Hepatocyte (in vitro differentiated cells): ENCODE results near the gene QRICH1. TPM values are rescaled to one million over a fixed set of nuclear protein-coding genes. Genes with fewer than 3 reads are reported as not detected.

Source experiments
- DNase-seq: peaks from one replicate; pipeline ENCODE4 v3.0.0-alpha.2; 2016; ENCODE audit warnings: low spot score
- H2AFZ ChIP-seq: fragments of 200-600 bp; sonication (generic); 2 replicates; pipeline ENCODE4 v1.6.0; 2016; ENCODE audit warnings: antibody characterized with exemption, mild to moderate bottlenecking
- H3K27ac ChIP-seq: fragments of 200-600 bp; sonication (generic); 2 replicates; pipeline ENCODE4 v1.5.1; 2016; ENCODE audit warnings: mild to moderate bottlenecking
- H3K27me3 ChIP-seq: fragments of 200-600 bp; sonication (generic); 2 replicates; pipeline ENCODE4 v1.6.1; 2016
- H3K36me3 ChIP-seq: fragments of 200-600 bp; sonication (generic); replicated peaks from 2 replicates; pipeline ENCODE4 v1.5.1; 2016; ENCODE audit warnings: low read depth; ENCODE audit not compliant: insufficient read depth
- H3K4me1 ChIP-seq: fragments of 200-600 bp; sonication (generic); 2 replicates; pipeline ENCODE4 v1.5.1; 2016; ENCODE audit warnings: mild to moderate bottlenecking, moderate library complexity; ENCODE audit not compliant: insufficient read depth
- H3K4me2 ChIP-seq: fragments of 200-600 bp; sonication (generic); 2 replicates; pipeline ENCODE4 v1.6.0; 2016
- H3K4me3 ChIP-seq: fragments of 200-600 bp; sonication (generic); 2 replicates; pipeline ENCODE4 v1.5.1; 2016; ENCODE audit warnings: mild to moderate bottlenecking
- H3K79me2 ChIP-seq: fragments of 200-600 bp; sonication (generic); 2 replicates; pipeline ENCODE4 v1.6.0; 2017; ENCODE audit warnings: mild to moderate bottlenecking
- H3K9me2 ChIP-seq: fragments of 200-600 bp; sonication (generic); replicated peaks from 2 replicates; pipeline ENCODE4 v1.6.0; 2017; ENCODE audit warnings: mild to moderate bottlenecking; ENCODE audit not compliant: insufficient read depth
- H3K9me3 ChIP-seq: fragments of 200-600 bp; sonication (generic); 2 replicates; pipeline ENCODE4 v1.5.1; 2016; ENCODE audit warnings: low read depth, mild to moderate bottlenecking
- H4K20me1 ChIP-seq: fragments of 200-600 bp; sonication (generic); 2 replicates; pipeline ENCODE4 v1.6.0; 2016; ENCODE audit warnings: mild to moderate bottlenecking; ENCODE audit not compliant: insufficient read depth, poor library complexity, severe bottlenecking
- EZH2 ChIP-seq: fragments of 200-600 bp; sonication (generic); IDR thresholded peaks from 2 replicates; pipeline ENCODE4 v1.6.1; 2016; ENCODE audit warnings: antibody characterized with exemption, mild to moderate bottlenecking, borderline replicate concordance
- EZH2phosphoT487 ChIP-seq: fragments of 200-600 bp; sonication (generic); IDR thresholded peaks from one replicate; pipeline ENCODE4 v1.6.1; 2018; ENCODE audit warnings: antibody characterized with exemption, mild to moderate bottlenecking, low read depth, moderate library complexity; ENCODE audit not compliant: unreplicated experiment, severe bottlenecking
- WGBS: methylation state at CpG from one replicate; pipeline ENCODE4 v1.1.6; 2016; ENCODE audit warnings: low lambda C conversion rate; ENCODE audit errors: missing lambda C conversion rate; 5-methylcytosine and 5-hydroxymethylcytosine counted together
- polyA plus RNA-seq: library from polyadenylated mRNA; unstranded; fragments of >200 nt; fragmentation: Nextera tagmentation; extraction: Ambion mirVana; gene quantifications from 2 replicates; pipeline ENCODE4 v1.2.1, GENCODE V29; 2016
- total RNA-seq: library from RNA; depleted of rRNA; stranded (reverse); fragments of >200 nt; gene quantifications from 2 replicates; pipeline ENCODE4 v1.2.3, GENCODE V29; 2014
- TF ChIP-seq, protein P1 (sequence below): fragments of 200-600 bp; sonication (generic); IDR thresholded peaks from 2 replicates; pipeline ENCODE4 v1.5.1; 2016; ENCODE audit warnings: antibody characterized with exemption, mild to moderate bottlenecking; ENCODE audit not compliant: poor library complexity

QRICH1 gene
- total and polyA plus RNA-seq, 2 experiments from 2014 or later = 42.6 to 79.9 TPM

DNA sequence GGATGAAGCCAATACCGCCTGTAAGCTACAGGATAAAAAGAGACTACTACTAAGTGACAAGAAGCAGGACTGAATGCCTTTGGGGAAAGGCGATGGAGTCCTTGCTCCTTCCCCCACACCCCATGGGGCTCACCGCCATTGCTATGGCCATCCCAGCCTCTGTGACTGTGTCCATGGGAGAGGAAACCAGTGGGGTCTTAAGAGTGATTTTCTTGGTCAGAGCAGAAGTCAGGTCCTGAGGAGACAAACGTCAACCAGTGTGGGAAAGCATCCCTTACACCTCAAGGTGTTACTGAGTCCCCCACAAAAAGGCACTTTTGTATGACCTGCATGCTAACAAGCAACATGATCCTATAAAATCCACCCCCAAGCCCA, 65.6 kb downstream of the QRICH1 start:
- Histone ChIP-seq H4K20me1 (no peaks in the 10 kb centered on the region), H3K9me3 (no peaks in the 10 kb centered on the region), H3K9me2 (no peaks in the 10 kb centered on the region), H3K4me1 (peaks cover 15% of the 10 kb centered on the region), H3K4me3 (peak overlapping the region; percentile 50), H3K79me2 (peaks cover 42% of the 10 kb centered on the region), H3K4me2 (peak overlapping the region; percentile 95), H2AFZ (no peak overlapping the region), H3K27me3 (no peaks in the 10 kb centered on the region), H3K36me3 (no peaks in the 10 kb centered on the region), H3K27ac (peak overlapping the region; percentile 87)
- DNase-seq = no peak
- 88% methylated on average over 4 of the region's 4 CpGs for WGBS
- TF ChIP-seq, protein P1, sequence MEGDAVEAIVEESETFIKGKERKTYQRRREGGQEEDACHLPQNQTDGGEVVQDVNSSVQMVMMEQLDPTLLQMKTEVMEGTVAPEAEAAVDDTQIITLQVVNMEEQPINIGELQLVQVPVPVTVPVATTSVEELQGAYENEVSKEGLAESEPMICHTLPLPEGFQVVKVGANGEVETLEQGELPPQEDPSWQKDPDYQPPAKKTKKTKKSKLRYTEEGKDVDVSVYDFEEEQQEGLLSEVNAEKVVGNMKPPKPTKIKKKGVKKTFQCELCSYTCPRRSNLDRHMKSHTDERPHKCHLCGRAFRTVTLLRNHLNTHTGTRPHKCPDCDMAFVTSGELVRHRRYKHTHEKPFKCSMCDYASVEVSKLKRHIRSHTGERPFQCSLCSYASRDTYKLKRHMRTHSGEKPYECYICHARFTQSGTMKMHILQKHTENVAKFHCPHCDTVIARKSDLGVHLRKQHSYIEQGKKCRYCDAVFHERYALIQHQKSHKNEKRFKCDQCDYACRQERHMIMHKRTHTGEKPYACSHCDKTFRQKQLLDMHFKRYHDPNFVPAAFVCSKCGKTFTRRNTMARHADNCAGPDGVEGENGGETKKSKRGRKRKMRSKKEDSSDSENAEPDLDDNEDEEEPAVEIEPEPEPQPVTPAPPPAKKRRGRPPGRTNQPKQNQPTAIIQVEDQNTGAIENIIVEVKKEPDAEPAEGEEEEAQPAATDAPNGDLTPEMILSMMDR = no peak
- TF ChIP-seq EZH2phosphoT487 (no peak), EZH2 (no peak)

DNA sequence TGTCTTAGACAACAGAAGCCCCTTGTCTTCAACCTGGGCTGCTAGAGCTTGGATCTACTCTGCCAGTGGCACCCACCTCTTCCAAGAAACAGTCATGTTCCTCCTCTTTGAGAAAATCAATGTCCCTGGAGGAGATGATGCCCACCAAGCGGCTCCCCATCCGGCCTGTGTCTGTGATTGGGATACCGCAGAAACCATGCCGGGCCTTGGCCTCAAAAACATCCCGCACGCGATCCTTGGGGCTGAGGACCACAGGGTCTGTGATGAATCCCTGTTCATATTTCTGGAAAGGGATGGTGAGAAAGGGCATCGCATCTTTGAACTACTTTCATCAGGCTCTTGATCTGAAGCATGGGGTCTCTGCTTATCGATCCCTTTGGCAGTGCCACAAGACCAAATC, 66.2 kb downstream of the QRICH1 start:
- Histone ChIP-seq H2AFZ (no peak overlapping the region), H4K20me1 (no peaks in the 10 kb centered on the region), H3K4me3 (no peak overlapping the region), H3K27ac (peak overlapping the region; percentile 87), H3K27me3 (no peaks in the 10 kb centered on the region), H3K9me2 (no peaks in the 10 kb centered on the region), H3K79me2 (peaks cover 49% of the 10 kb centered on the region), H3K36me3 (no peaks in the 10 kb centered on the region), H3K4me1 (peaks cover 21% of the 10 kb centered on the region), H3K4me2 (peak overlapping the region; percentile 95), H3K9me3 (no peaks in the 10 kb centered on the region)
- WGBS = 95% methylated on average over 9 of the region's 9 CpGs
- TF ChIP-seq EZH2phosphoT487 = no peak
- TF ChIP-seq, protein P1 = no peak
- no peak for TF ChIP-seq EZH2
- no peak for DNase-seq

DNA sequence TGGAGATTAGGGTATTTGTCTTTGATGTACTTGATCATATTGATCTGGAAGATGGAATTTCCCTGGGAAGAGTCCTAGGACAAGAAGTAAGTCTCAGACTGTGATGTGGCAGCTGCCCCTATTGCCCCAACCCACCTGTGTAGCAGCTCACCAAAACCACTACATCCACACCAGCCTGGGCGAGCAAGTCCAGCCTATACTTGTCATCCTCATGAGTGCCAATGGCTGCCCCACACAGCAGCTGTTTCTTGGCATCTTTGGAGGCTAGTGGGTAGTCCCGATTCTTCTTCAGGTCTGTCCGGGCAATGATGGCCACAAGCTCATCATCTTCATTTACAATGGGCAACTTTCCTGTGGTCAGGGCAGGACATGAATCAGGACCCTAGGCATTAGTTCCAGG, 67.3 kb downstream of the QRICH1 start:
- no peak for TF ChIP-seq EZH2phosphoT487
- no peak for TF ChIP-seq EZH2
- TF ChIP-seq, protein P1 = no peak

More for the DNA sequence above, 67.3 kb downstream of the QRICH1 start:
- no peak overlapping the region for H3K4me3 ChIP-seq
- DNase-seq = no peak
- no peak overlapping the region for H3K27ac ChIP-seq
- 97% methylated on average over 3 of the region's 3 CpGs for WGBS
- no peaks in the 10 kb centered on the region for H3K27me3 ChIP-seq
- no peaks in the 10 kb centered on the region for H3K9me2 ChIP-seq
- H4K20me1 ChIP-seq = no peaks in the 10 kb centered on the region
- H3K4me2 ChIP-seq = no peak overlapping the region
- H3K4me1 ChIP-seq = peaks cover 21% of the 10 kb centered on the region
- H3K9me3 ChIP-seq = no peaks in the 10 kb centered on the region
- H3K36me3 ChIP-seq = no peaks in the 10 kb centered on the region
- H2AFZ ChIP-seq = no peak overlapping the region
- peaks cover 54% of the 10 kb centered on the region for H3K79me2 ChIP-seq
